NT2/D1 (cell line): ENCODE measurements around the gene WDR45B.

Experiments used
- SUZ12 ChIP-seq: IDR thresholded peaks from 2 replicates; pipeline ENCODE4 v1.6.1; 2011; ENCODE audit not compliant: insufficient read length, insufficient read depth; ENCODE audit errors: extremely low read depth
- YY1 ChIP-seq: IDR thresholded peaks from 2 replicates; pipeline ENCODE4 v1.6.1; 2011; ENCODE audit not compliant: insufficient read length, insufficient read depth
- ZNF274 ChIP-seq: IDR thresholded peaks from 2 replicates; pipeline ENCODE4 v1.6.1; 2011; ENCODE audit warnings: mild to moderate bottlenecking, low read depth, low read length

GRCh38 chr17:82683534-82683933 is 35.3 kb upstream of the WDR45B start:
- no peak for TF ChIP-seq SUZ12
- no peak for TF ChIP-seq ZNF274
- TF ChIP-seq YY1: no peak
